ENCODE data around the gene AHR.

- no peak for TF ChIP-seq CTCF (conservative IDR thresholded peaks at IDR 0.05; ENCODE audit: low read depth, low read length)
- TF ChIP-seq EZH2 (IDR thresholded peaks at IDR 0.05; ENCODE audit: borderline replicate concordance, low read depth, low read length, poor library complexity, severe bottlenecking) = no peak
Measured at GRCh38 chr7:17320102-17320497, 21.6 kb downstream of the AHR start.
